IPS-15b (cell line): ENCODE measurements around the gene SLC25A29.

ENCODE experiments used
- H3K27me3 ChIP-seq: one replicate; pipeline ENCODE4 v1.6.1; 2013; ENCODE audit warnings: low read length; ENCODE audit not compliant: control insufficient read depth, insufficient read depth
- H3K36me3 ChIP-seq: one replicate; pipeline ENCODE4 v1.6.1; 2013; ENCODE audit warnings: low read length; ENCODE audit not compliant: control insufficient read depth, insufficient read depth
- H3K4me1 ChIP-seq: one replicate; pipeline ENCODE4 v1.6.1; 2013; ENCODE audit warnings: mild to moderate bottlenecking, low read length; ENCODE audit not compliant: control insufficient read depth, insufficient read depth
- H3K4me3 ChIP-seq: one replicate; pipeline ENCODE4 v1.5.1; 2013; ENCODE audit warnings: low read depth, low read length
- H3K9ac ChIP-seq: one replicate; pipeline ENCODE4 v1.6.1; 2013; ENCODE audit warnings: low read depth, mild to moderate bottlenecking, low read length
- H3K9me3 ChIP-seq: one replicate; pipeline ENCODE4 v1.6.1; 2013; ENCODE audit warnings: mild to moderate bottlenecking, low read length; ENCODE audit not compliant: control insufficient read depth, insufficient read depth

The SLC25A29 gene

GRCh38 chr14:100329233-100330006 is 23.2 kb upstream of the SLC25A29 start:
- peaks cover 4% of the 10 kb centered on the region for H3K36me3 ChIP-seq
- no peak overlapping the region for H3K9ac ChIP-seq
- no peaks in the 10 kb centered on the region for H3K4me1 ChIP-seq
- H3K9me3 ChIP-seq = no peaks in the 10 kb centered on the region
- H3K27me3 ChIP-seq = no peaks in the 10 kb centered on the region
- H3K4me3 ChIP-seq = no peak overlapping the region

GRCh38 chr14:100328495-100329163 is 22.4 kb upstream of the SLC25A29 start:
- H3K4me1 ChIP-seq = no peaks in the 10 kb centered on the region

DNA sequence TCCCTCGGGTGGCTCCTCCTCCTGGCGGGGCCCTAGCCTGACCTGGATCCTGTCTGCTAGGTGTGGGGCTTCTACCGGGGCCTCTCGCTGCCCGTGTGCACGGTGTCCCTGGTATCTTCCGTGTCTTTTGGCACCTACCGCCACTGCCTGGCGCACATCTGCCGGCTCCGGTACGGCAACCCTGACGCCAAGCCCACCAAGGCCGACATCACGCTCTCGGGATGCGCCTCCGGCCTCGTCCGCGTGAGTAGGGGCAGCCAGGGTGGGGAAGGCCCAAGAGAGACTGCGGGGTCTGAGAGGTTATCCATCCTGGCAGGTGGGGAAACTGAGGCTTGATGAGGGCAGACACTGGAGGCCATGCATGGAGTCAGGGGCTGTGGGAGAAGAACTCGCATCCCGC is 20.9 kb upstream of the SLC25A29 start:
- H3K36me3 ChIP-seq = peaks cover 4% of the 10 kb centered on the region
- no peak overlapping the region for H3K4me3 ChIP-seq
- no peaks in the 10 kb centered on the region for H3K27me3 ChIP-seq
- no peaks in the 10 kb centered on the region for H3K4me1 ChIP-seq
- H3K9me3 ChIP-seq = no peaks in the 10 kb centered on the region
- H3K9ac ChIP-seq = no peak overlapping the region

More at GRCh38 chr14:100328495-100329163, 22.4 kb upstream of the SLC25A29 start:
- Histone ChIP-seq H3K4me3 (no peak overlapping the region), H3K9me3 (no peaks in the 10 kb centered on the region), H3K9ac (no peak overlapping the region), H3K27me3 (no peaks in the 10 kb centered on the region), H3K36me3 (peaks cover 4% of the 10 kb centered on the region)

DNA sequence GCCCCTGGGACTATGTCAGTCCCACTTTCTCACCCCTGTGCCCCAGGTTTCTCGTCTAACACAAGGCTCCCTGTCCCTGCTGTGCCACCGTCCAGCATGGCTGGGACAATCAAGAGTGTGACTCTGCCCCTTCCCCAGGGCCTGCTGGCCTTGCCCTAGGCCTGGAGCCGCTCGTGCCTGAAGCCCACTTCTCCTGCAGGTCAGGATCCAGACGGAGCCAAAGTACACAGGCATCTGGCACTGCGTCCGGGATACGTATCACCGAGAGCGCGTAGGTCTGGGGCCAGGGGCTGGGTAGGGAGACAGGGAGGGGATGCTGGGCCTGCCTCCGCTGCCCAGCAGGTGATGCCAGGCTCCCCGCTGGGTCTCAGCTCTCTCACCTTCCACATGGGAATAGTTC is 19.7 kb upstream of the SLC25A29 start:
- Histone ChIP-seq H3K36me3 (no peaks in the 10 kb centered on the region), H3K4me3 (no peak overlapping the region)

GRCh38 chr14:100325231-100325632 is 19.0 kb upstream of the SLC25A29 start:
- no peaks in the 10 kb centered on the region for H3K36me3 ChIP-seq
- H3K9ac ChIP-seq = no peak overlapping the region
- no peaks in the 10 kb centered on the region for H3K4me1 ChIP-seq

More for the DNA sequence above, 19.7 kb upstream of the SLC25A29 start:
- H3K4me1 ChIP-seq = no peaks in the 10 kb centered on the region
- no peaks in the 10 kb centered on the region for H3K27me3 ChIP-seq
- no peaks in the 10 kb centered on the region for H3K9me3 ChIP-seq
- H3K9ac ChIP-seq = no peak overlapping the region

GRCh38 chr14:100323942-100324307 is 17.7 kb upstream of the SLC25A29 start:
- Histone ChIP-seq H3K4me1 (no peaks in the 10 kb centered on the region), H3K36me3 (no peaks in the 10 kb centered on the region), H3K9me3 (no peaks in the 10 kb centered on the region), H3K4me3 (no peak overlapping the region), H3K27me3 (no peaks in the 10 kb centered on the region), H3K9ac (no peak overlapping the region)

More at GRCh38 chr14:100325231-100325632, 19.0 kb upstream of the SLC25A29 start:
- no peaks in the 10 kb centered on the region for H3K9me3 ChIP-seq
- H3K4me3 ChIP-seq = no peak overlapping the region
- no peaks in the 10 kb centered on the region for H3K27me3 ChIP-seq

- Histone ChIP-seq H3K27me3 (no peaks in the 10 kb centered on the region), H3K9ac (no peak within 1 kb of the TSS), H3K4me3 (no peak within 1 kb of the TSS), H3K4me1 (no peaks in the 10 kb centered on the region), H3K9me3 (no peaks in the 10 kb centered on the region), H3K36me3 (no peaks in the 10 kb centered on the region)
Observed at GRCh38 chr14:100323121-100323941, 17.1 kb upstream of the SLC25A29 start, which contains the start of gene SLC25A47. SLC25A47 (plus strand) TSS chr14:100323339; CDS start chr14:100323415, 76 bp downstream.

DNA sequence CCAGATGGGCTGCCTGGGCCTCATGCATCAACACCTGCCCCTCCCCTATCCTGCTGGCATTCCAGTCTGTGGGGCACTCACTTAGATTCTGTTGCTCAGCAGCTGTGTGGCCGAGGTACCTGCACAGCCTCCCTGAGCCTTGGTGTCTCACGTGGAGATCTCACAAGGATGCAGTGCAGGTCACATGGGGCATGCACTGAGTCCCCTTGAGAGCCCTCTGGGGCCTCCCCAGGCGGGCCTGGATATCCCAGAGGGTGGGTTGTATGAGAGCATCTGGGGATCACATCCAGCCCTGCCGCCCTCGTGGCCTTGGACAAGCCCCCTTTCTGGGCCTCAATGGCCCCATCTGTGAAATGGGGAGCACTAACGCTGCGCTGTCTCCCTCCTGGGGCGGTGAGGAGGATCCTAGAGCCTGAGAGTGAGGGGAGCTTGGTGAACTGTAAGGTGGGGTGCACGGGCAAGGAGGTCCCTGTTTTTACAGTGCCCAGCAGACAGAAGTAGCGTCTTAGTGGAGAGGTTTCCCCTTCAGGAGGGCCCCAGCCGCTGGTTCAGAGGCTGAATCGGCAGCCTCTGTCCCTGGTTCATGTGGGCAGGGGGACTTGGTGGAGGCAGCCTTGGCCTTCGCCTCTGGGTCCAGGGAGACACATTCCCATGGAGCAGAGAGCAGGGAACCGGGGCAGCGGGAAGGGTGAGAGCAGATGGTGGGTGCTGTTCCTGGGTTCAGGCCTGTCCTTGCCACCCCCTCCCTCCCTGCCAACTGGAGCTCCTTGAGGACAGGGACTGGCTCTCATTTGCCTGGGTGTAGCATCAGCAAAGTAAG is 16.1 kb upstream of the SLC25A29 start:
- Histone ChIP-seq H3K4me3 (no peak overlapping the region), H3K27me3 (no peaks in the 10 kb centered on the region), H3K9me3 (no peaks in the 10 kb centered on the region), H3K36me3 (no peaks in the 10 kb centered on the region), H3K4me1 (no peaks in the 10 kb centered on the region), H3K9ac (no peak overlapping the region)

DNA sequence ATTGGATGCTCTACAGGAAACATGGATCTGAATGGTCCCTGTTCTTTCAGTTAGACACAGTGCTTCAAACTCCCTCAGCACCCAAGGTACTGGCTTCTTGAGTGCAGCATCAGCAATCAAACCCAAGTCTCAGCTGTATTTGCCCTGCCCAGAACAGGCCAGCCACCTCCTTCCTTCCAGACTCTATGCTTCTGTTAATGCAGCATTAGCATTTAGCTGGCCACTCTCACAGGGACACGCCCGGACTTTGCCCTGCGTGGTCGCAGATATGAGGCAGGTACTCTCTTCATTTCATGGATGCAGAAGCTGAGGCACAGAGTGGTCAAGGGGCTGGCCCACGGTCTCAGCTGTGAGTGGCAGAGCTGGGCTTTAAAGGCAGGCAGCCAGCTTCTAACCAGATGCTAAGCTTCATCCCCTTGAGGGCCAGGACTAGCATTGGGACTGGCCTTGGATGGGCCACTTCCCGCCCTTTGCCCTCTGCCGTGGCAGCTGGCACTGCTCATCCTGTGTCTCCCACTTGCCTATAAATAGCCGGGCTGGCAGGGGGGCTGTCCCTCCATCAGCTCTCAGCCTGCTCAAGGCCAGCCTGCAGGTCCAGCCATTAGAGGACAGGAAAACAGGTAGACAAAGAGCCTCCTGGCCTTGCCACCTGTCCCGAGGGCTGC is 15.4 kb upstream of the SLC25A29 start:
- Histone ChIP-seq H3K36me3 (no peaks in the 10 kb centered on the region), H3K27me3 (no peaks in the 10 kb centered on the region), H3K9me3 (no peaks in the 10 kb centered on the region), H3K9ac (no peak overlapping the region), H3K4me3 (no peak overlapping the region), H3K4me1 (no peaks in the 10 kb centered on the region)

DNA sequence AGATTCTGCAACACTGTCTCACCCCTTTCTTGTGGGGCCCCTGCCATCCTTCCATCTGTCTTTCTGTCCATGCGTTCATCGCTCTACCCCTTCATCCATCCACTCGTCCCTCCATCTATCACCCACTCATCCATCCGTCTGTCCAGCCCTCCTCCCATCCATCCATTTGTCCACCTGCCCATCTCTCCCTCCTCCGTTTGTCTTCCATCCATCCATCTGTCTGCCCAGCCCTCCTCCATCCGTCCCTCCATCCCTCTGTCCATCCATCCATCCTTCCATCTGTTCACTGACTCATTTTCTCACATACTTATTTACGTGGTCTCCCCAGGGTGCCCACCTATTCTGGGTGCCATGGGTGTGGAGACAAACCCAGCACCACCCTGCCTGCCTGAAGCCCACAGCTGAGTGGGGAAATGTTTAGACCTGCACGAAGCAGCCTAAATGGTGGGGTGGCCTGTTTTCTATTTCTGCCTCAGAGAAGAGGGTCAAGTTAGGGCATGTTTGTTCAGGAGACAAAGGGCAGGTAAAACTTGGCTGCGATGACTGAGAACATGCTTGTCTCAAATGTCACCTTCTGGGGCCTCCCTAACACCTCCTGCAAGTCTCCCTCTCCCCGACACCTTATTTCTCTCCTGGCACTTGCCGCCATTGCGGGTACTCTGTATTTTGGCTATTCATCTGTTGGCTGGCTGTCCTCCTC is 14.1 kb upstream of the SLC25A29 start:
- Histone ChIP-seq H3K36me3 (no peaks in the 10 kb centered on the region), H3K9me3 (no peaks in the 10 kb centered on the region), H3K9ac (no peak overlapping the region), H3K4me3 (no peak overlapping the region), H3K4me1 (no peaks in the 10 kb centered on the region), H3K27me3 (no peaks in the 10 kb centered on the region)
